Right cardiac atrium (tissue), 5 donors: ENCODE data around the gene CMTM7. TPM values are rescaled to one million over a fixed set of nuclear protein-coding genes. Genes with fewer than 3 reads are reported as not detected.

ENCODE experiments used
- ATAC-seq, 2 donors: fragments of 200-7000 bp; cut with Tn5 transposase; one replicate each; pipeline versions ENCODE4 v1.8.0 to v1.9.1; 2020; ENCODE audit warnings: moderate library complexity in 2 of 2, mild to moderate bottlenecking in 1 of 2
- DNase-seq, 3 donors: peaks; one replicate each; pipeline ENCODE4 v3.0.0-alpha.2; 2020
- H3K27ac ChIP-seq: one replicate; pipeline ENCODE4 v1.5.1; 2013; ENCODE audit warnings: mild to moderate bottlenecking, low read length, control low read depth, moderate library complexity
- H3K27me3 ChIP-seq: one replicate; pipeline ENCODE4 v1.6.1; 2013; ENCODE audit not compliant: control insufficient read depth, insufficient read depth
- H3K4me1 ChIP-seq: one replicate; pipeline ENCODE4 v1.6.1; 2013; ENCODE audit warnings: low read length; ENCODE audit not compliant: control insufficient read depth, insufficient read depth
- H3K4me3 ChIP-seq: one replicate; pipeline ENCODE4 v1.5.1; 2013; ENCODE audit warnings: low read length, control low read depth
- H3K9me3 ChIP-seq: one replicate; pipeline ENCODE4 v1.6.1; 2013; ENCODE audit warnings: low read length; ENCODE audit not compliant: control insufficient read depth
- whole genome bisulfite sequencing: extraction: QIAGEN DNeasy Blood & Tissue Kit; methylation state at CpG from one replicate; pipeline ENCODE4 v1.1.7; 2013; 5-methylcytosine and 5-hydroxymethylcytosine counted together
- intact Hi-C, 4 donors: fragments of 100-400 bp; cut with DNase I; formaldehyde crosslinking; loops; one replicate each; pipeline versions ENCODE4 v1.11.0 to v1.14.0; 2022 to 2023
- long read RNA-seq, 4 donors: library from polyadenylated mRNA; unstranded; transcript quantifications; one replicate each; pipeline ENCODE4 v2.0.0, GENCODE V29; 2020 to 2021
- polyA plus RNA-seq: library from polyadenylated mRNA; stranded (reverse); fragments of 200-250 nt; gene quantifications from one replicate; pipeline ENCODE4 v1.2.3, GENCODE V29; 2013
- total RNA-seq, 4 donors: library from RNA; stranded (reverse); fragmentation: NEBNext Ultra II Directional; extraction: Animal tissue kit (Norgen Biotek cat#: 25700); gene quantifications; one replicate each; pipeline ENCODE4 v1.2.1, GENCODE V29; 2021
- donor health status: healthy with polysubstance abuse.
- donor health status: DM: no; HTN: yes; CAD: no.
- donor health status: DM: no; HTN: no; CAD: no.
- donor health status: DM: no; HTN: yes; CAD: no; lungs with severe emphysema.
- donor health status: DM: yes; HTN: yes; CAD: no.

Gene CMTM7, protein sequence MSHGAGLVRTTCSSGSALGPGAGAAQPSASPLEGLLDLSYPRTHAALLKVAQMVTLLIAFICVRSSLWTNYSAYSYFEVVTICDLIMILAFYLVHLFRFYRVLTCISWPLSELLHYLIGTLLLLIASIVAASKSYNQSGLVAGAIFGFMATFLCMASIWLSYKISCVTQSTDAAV
- total RNA-seq (1 to 10 TPM; 5.7 to 8.4 (median 6.7) TPM), polyA plus RNA-seq (4.8 TPM)
- long read RNA-seq, donor 1, transcript CMTM7-201 (5 exons, 2,038 nt) = major isoform, 6 of 10 reads
- long read RNA-seq, donor 1, partial matches to known transcripts = 0 of 10 reads
- long read RNA-seq, donor 1, other reads (novel, unspliced or antisense) = 3 of 10 reads
- long read RNA-seq, donor 2, partial matches to known transcripts = 0 of 2 reads
- long read RNA-seq, donor 2, other reads (novel, unspliced or antisense) = 0 of 2 reads
- long read RNA-seq, donor 3, transcript CMTM7-201 (5 exons, 2,038 nt) = major isoform, 6 of 12 reads
- long read RNA-seq, donor 3, partial matches to known transcripts = 0 of 12 reads
- long read RNA-seq, donor 3, other reads (novel, unspliced or antisense) = 5 of 12 reads
- long read RNA-seq, donor 4, partial matches to known transcripts = 0 of 2 reads
- long read RNA-seq, donor 4, other reads (novel, unspliced or antisense) = 0 of 2 reads

DNA sequence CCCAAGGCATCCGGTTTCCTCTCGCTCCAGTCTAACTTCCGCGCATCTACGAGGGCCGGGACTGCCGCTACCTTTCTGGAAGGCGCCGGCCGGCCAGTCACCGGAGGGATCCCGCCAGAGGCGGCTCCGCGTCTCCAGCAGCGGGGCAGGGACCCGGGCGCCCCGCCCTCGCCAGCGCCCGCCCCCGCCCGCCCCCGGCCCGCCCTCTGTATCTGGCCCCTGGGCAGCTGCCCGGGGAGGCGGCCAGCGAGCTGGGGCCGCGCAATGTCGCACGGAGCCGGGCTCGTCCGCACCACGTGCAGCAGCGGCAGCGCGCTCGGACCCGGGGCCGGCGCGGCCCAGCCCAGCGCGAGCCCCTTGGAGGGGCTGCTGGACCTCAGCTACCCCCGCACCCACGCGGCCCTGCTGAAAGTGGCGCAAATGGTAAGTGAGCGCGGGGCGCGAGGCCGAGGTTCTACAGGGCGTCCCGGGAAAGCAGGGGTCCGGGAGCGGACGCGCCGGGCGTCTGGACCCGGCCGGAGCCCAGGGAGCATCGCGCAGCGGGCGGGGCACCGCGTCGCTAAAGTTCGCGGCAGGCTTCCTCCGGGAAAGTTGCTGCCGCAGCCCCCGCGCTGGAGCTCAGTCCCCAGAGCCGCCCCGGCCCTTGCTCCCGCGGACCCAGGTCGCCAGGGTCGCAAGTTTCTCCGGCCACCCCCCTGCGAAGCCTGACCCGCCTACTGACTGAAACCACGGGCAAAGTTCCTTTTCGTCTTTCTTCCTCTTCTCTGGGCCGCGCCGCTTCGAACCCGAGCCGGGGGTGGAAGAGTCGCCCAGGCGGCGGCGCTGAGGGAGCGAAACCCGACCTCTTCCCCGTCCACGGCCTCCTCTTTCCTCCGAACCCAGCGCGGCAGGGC, at the start of gene CMTM7:
CMTM7 (plus strand) TSS at position 211 of the 893 bp plus-strand sequence; CDS start at position 265, 54 bp downstream.
- Histone ChIP-seq H3K4me3 (peak within 1 kb of the TSS; percentile 83), H3K27me3 (no peaks in the 10 kb centered on the region), H3K4me1 (no peaks in the 10 kb centered on the region), H3K9me3 (no peaks in the 10 kb centered on the region), H3K27ac (peak within 1 kb of the TSS; percentile 83)
- DNase-seq (peak; percentile 80 to 90 (median 89)), ATAC-seq (peak; percentile 94)
- intact Hi-C loops = loop anchor here in 1 of 4 donors (10.0 kb wide), 1 partner anchor 63 kb away; no protein-coding TSS in a partner anchor
- WGBS = under 1% methylated on average over 107 of the region's 107 CpGs

DNA sequence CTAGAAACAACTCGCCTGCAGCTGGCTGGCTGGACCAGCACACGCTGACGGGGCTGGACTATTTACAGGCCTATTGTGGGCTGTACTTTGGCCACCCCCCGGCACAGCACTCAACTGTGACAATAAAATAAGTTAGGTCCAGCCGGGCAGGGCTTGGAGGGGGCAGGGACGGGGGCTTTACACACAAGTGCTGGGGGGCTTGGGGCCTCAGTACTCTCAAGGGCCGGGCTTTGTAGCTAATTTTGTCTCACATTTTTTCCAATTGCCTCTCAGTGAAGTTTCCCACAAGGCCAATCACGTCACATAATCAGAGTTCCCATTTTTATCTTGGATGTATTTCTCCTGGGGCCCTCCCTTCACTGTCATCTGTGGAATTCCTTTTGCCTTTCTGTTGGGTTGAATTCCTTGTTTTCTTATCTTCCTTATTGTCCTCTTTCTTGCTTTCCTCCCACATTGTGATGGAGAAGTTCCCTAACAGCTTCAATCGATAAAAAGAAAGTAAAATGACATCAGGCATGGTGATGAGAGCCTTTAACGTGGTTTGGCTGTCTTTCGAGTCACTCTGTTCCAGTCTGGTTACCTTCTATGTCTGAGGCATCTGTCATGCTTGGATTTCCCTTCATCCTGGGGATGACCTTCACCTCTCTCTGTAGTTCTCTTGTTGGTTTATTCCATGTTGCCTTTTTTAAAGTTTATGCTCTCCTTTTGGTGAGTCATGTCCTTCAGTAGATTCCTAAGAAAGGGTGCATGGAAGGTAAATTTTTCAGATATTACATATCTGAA, 44.1 kb upstream of the CMTM7 start:
- ATAC-seq = peak; percentile 80 to 85
- intact Hi-C loops = loop anchor here in 1 of 4 donors (10.0 kb wide), 1 partner anchor 163 kb away; no protein-coding TSS in a partner anchor
- Histone ChIP-seq H3K27ac (peak overlapping the region; percentile 52), H3K4me1 (peaks cover 6% of the 10 kb centered on the region), H3K27me3 (no peaks in the 10 kb centered on the region), H3K9me3 (no peaks in the 10 kb centered on the region), H3K4me3 (peak overlapping the region; percentile 36)
- WGBS = 30% methylated on average over 11 of the region's 11 CpGs
- peak; percentile 47 to 75 (median 72) for DNase-seq

DNA sequence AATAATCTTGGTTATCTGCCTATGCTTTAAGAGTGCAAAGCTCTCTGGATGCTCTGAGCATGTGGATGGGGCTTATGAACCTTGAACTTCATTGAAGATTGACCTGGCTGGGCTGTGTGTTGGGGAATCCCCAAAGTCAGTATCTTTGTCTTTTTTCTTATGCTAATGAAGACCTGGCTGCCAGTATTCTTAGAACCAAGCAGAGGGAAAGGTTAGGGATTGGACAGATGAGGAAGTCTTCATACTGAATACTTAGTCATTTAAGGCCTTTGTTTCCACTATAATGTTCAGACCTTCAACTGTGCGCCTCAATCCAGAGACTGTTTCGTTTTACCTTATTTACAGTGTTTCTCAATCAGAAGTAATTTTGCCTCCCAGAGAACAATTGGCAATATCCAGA, 42.5 kb upstream of the CMTM7 start:
- DNase-seq = no peak
- 100% methylated on average over 2 of the region's 2 CpGs for WGBS
- Histone ChIP-seq H3K27me3 (no peaks in the 10 kb centered on the region), H3K27ac (no peak overlapping the region), H3K9me3 (no peaks in the 10 kb centered on the region), H3K4me1 (peaks cover 6% of the 10 kb centered on the region), H3K4me3 (no peak overlapping the region)
- no peak for ATAC-seq
- intact Hi-C loops = loop anchor here in 1 of 4 donors (10.0 kb wide), 1 partner anchor 164 kb away; no protein-coding TSS in a partner anchor

DNA sequence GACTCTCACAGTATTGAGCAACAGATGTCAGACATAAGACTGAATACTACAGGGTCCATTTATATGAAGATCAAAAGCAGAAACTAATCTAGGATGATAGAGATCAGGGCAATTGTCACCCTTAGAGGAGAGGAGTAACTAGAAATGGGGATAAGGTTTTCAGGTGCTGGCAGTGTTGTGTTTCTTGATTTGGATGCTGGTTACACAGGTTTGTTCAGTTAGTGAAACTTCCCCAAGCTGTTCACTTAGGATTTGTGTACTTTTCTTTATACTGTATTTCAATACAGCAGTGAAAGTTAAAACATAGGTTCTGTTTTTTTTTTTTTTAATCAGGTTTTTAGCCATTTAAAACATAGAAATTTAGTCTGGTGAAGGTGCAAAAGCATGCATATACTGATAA, 39.1 kb upstream of the CMTM7 start:
- Histone ChIP-seq H3K27ac (no peak overlapping the region), H3K9me3 (no peaks in the 10 kb centered on the region), H3K4me3 (no peak overlapping the region), H3K27me3 (no peaks in the 10 kb centered on the region), H3K4me1 (no peaks in the 10 kb centered on the region)
- DNase-seq (no peak), ATAC-seq (no peak)
- intact Hi-C loops = loop anchor here in 1 of 4 donors (10.0 kb wide), 1 partner anchor 178 kb away; no protein-coding TSS in a partner anchor

DNA sequence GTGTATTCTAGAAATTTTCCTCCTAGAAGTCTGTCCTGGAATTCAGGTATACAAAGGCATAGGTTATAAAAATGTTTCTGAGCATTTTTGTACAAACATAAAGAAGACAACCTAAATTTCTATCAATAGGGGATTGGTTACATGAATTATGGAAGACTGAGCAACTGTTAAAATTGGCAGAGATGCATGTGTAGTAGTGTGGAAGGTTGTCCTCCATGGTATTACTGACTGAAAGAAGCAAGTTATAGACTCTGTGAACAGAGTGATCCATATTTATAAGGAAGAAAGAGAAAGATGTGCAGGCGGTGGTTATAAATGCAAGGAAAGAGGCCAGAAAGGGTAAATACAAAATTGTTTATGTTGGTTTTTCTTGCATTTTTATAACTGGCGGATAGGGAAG, 38.3 kb upstream of the CMTM7 start:
- intact Hi-C loops = loop anchor here in 1 of 4 donors (10.0 kb wide), 1 partner anchor 179 kb away; no protein-coding TSS in a partner anchor
- Histone ChIP-seq H3K4me3 (no peak overlapping the region), H3K27me3 (no peaks in the 10 kb centered on the region), H3K4me1 (no peaks in the 10 kb centered on the region), H3K9me3 (no peaks in the 10 kb centered on the region), H3K27ac (no peak overlapping the region)
- no peak for DNase-seq
- WGBS = 98% methylated on average over 2 of the region's 2 CpGs
- no peak for ATAC-seq

DNA sequence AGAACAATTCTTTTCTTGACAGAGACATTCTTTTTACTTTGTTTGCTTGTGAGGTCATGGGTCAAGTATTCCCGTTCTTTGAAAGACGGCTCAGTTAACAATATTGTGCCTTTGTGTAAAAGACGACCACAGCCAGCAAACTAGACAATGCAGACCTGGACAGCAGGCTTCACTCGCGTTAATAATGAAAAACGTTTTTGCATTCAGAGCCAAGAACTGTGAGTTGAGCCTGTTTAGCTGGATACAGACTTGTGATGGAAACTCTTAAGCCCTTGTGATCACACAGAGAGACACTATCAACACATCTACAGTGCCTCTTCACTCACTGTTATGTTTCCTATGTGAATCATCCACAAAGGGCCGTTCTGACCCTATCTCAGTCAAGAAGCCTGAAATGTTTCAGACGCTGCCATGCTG, 37.3 kb upstream of the CMTM7 start:
- intact Hi-C loops = loop anchor here in 1 of 4 donors (10.0 kb wide), 1 partner anchor 180 kb away; no protein-coding TSS in a partner anchor
- H3K27me3 ChIP-seq = no peaks in the 10 kb centered on the region
- DNase-seq (no peak), ATAC-seq (peak in 1 of 2 donors; percentile 42)
- no peaks in the 10 kb centered on the region for H3K4me1 ChIP-seq
- 47% methylated on average over 8 of the region's 8 CpGs for WGBS
- H3K9me3 ChIP-seq = no peaks in the 10 kb centered on the region
- no peak overlapping the region for H3K4me3 ChIP-seq
- no peak overlapping the region for H3K27ac ChIP-seq

DNA sequence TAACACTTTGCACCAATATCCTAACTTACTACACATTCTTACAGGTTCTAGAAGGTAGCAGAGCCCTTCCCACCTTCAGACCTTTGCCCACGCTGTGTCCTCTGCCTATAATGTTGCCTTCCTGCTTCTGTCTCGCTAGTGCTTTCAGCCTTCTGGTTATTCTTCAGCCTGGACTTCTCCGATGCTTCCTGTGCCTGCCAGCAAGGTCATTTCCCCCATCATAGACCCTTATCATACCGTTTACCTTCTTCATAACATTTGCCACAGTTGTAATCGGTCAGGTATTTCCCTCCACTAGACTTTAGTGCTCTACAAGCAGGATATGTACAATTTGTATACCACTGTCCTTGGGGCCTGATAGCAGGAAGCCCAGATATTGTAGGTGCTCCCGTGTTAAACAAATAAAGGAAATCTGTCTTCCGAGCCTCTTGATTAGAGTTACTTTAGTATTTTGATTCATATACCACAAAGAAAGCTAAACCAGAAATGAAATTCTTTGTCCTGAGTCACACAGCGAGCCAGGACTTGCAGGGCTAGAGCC, 35.8 kb upstream of the CMTM7 start:
- Histone ChIP-seq H3K4me3 (no peak overlapping the region), H3K27me3 (no peaks in the 10 kb centered on the region), H3K4me1 (no peaks in the 10 kb centered on the region), H3K27ac (no peak overlapping the region), H3K9me3 (no peaks in the 10 kb centered on the region)
- intact Hi-C loops = loop anchor here in 1 of 4 donors (10.0 kb wide), 1 partner anchor 181 kb away; no protein-coding TSS in a partner anchor
- DNase-seq = no peak
- no peak for ATAC-seq
- 76% methylated on average over 8 of the region's 8 CpGs for WGBS

DNA sequence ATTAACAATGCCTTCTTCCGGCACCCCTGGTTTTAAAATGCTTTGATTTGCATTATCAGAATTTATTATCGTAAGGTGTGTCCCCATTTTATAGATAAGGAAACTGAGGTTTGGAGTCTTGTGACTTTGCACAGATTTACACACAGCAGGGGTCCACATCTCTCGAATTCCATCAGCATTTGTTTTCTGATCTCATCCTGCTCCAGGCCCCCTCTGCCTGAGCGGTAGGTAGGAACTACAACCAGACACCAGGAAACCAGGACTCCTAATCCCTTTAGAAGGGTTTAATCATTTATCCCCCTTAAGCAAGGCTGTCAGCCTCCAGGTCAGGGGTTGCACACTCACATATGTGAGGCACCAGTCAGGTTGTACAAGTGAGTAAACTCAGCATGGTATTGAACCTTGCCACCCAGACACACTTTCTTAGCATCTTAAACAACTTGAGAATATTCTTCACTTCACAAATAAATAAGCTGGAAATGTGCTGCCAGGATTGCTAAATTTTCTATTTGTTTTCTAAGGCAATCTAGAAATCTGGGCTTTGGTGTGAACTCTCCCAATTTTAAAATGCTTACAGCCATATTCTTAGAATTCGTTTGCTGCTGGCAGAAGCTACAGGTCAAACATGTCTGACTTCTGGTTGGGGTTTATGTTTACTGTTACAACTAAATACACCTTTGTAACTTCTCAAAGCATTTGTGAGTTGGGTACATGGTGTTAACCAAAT, 31.7 kb upstream of the CMTM7 start:
- Histone ChIP-seq H3K4me1 (no peaks in the 10 kb centered on the region), H3K27ac (no peak overlapping the region), H3K9me3 (no peaks in the 10 kb centered on the region), H3K27me3 (no peaks in the 10 kb centered on the region), H3K4me3 (no peak overlapping the region)
- ATAC-seq (no peak), DNase-seq (no peak)
- WGBS = 88% methylated on average over 5 of the region's 5 CpGs
- intact Hi-C loops = loop anchor here in 1 of 4 donors (10.0 kb wide), 1 partner anchor 185 kb away; no protein-coding TSS in a partner anchor

DNA sequence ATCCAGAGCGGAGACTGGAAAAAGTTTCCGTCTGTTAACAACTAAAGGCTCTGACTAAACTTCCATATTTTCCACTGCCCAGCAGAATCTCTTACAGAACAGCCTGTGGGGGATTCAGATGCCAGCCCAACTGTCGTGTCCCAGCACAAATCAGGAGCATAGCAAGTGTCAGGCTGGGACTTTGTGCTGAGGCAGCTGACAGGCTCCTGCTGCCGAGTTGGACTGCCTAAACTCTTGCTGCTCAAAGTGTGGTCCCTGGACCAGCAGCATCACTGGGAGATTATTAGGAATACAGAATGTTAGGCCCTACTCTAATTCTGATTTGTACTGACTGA, 31.2 kb upstream of the CMTM7 start:
- Histone ChIP-seq H3K4me3 (no peak overlapping the region), H3K9me3 (no peaks in the 10 kb centered on the region), H3K27ac (no peak overlapping the region), H3K27me3 (no peaks in the 10 kb centered on the region), H3K4me1 (no peaks in the 10 kb centered on the region)
- 58% methylated on average over 4 of the region's 4 CpGs for WGBS
- intact Hi-C loops = no loop called here
- ATAC-seq (no peak), DNase-seq (peak in 1 of 3 donors; percentile 61)
